Stimulated activated CD4-positive, alpha-beta T cell treated with anti-CD3 and anti-CD28 coated beads, Interleukin-12 subunit alpha, Interleukin-12 subunit beta, amount 100 ng/mL, for 48 hours (primary cell): ENCODE measurements around the gene ACTG2.
"Not testable (repeated sequence)": the region's sequence is repeated elsewhere in the genome, so short reads cannot be mapped to it uniquely, and the experiment has no call there.

Experiments used
- DNase-seq, 3 donors: peaks; one replicate each; pipeline ENCODE4 v3.0.0-alpha.2; 2020; ENCODE audit warnings: low read depth in 2 of 3, low spot score in 1 of 3

ACTG2 gene

DNA sequence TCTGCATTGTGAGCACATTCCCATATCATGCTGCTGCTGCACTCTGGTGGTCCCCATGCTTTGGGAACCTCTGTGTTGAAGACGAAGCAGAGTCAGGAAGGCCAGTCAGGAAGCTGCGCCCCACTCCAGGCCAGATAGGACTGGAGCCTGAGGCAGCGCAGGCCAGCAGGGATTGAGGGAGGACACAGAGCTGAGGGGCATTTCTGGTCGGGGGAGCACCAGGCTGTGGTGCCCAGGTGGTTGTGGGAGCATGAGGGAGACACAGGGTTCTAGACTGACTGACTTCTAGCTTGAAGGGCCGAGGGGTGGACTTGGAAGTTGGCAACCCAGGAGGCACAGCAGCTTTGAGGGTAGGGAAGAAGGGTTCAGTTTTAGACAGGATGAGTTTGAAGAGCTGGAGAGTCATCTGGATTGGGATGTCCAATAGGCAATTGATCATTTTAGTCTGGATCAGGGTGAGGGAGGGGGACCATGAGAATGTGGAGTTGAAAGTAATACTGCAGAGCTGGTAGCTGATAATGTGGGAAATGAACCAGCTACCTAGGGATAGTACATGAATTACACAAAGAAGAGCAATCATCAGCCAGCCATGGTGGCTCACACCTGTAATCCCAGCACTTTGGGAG, 1.4 kb upstream of the ACTG2 start:
- DNase-seq, result no peak

DNA sequence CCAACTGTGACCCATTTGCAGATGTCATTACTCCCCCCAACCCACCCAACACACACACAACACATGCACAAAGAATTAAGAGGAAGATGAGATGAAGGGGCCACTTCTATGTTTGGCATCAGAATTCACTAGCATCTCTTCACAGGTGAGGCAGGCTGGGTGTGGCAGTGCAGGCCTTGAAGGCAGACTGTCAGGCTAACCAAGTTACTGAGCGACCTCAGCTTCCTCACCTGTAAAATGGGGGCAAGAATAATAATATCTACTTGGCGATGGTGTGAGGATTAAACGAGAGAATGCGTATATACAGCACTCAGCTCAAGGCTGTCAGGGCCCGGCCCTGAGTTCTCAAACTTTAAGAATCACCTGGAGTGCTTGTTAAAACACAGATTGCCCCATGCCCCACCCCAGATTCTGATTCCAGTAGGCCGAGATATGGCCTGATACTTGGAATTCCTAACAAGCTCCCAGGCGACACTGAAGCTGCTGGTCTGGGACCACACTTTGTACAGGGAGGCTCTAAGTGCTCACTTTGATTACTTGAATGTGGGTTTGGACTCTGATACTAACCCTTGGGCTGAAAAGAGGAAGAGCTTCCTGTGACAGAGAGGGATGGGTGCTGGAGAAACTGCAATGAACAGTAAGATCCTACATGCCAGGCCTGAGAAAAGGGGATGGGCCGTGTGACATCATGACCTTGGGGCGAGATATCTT, 1.1 kb downstream of the ACTG2 start:
- no peak for DNase-seq

DNA sequence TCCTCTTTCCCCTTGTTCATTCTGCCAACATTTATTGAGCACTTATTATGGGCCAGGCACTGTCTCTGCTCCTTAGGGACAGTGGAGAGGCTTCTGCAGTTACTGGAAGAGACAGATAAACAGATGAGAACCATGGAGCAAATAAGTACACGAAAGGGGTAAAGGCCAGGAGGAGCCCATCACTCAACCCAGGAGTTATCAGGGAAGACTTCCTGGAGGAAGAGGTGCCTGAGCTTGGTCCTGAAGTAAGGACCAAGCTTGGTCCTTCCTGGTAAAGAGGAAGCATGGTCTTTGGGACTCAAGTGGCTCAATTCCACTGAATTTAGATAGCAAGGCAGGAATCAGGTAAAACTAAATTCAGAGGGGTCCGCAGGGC, 1.7 kb downstream of the ACTG2 start:
- DNase-seq, result no peak

- DNase-seq, result no peak
Measured at GRCh38 chr2:73894877-73895276, 2.1 kb downstream of the ACTG2 start.

- no peak for DNase-seq
Measured at GRCh38 chr2:73895473-73895872, 2.7 kb downstream of the ACTG2 start.

DNA sequence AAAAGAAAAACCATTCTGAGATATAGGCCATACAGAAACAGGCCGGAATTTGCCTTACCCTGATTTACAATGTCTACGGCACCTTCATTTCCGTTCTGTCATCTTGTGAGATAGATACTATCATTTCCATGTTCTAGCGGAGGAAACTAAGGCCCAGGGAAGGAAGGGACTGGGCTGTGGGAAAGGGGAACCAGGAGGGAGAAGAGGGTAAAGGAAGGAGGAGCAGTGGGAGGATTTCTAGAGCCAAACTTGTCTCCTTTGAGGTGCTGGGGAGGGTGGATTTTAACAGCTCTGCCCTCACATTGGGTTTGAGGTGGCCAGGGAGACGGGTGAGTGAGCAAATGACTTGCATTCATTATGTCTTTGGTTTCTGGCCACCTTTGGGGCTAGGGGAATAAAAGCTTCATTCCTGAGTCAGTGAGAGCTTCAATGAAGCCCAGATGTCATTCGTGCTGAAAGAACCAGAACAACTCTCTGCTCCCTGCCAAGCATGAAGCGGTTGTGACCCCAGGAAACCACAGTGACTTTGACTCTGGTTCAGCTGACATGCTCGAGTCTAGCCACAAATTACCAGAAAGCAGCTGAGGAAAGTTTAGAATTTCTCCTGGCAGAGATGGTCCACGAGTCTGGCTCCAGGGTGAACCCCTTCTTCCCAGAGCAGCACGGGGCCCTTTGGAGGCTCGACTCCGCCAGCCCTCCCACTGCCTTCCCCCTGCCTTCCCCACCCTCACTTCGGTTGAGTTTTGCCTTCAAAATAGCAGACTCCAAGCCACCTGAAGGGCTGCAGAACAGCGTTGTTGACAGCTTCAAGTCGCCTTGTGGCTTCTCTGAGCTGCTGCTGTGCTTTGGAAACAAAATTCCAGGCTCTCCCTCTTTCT, 3.8 kb downstream of the ACTG2 start:
- DNase-seq, result peak in 1 of 3 donors; percentile 21

- DNase-seq, result no peak
Measured at GRCh38 chr2:73897240-73897583, 4.4 kb downstream of the ACTG2 start.

GRCh38 chr2:73897934-73898333, 5.1 kb downstream of the ACTG2 start:
- DNase-seq, result no peak

DNA sequence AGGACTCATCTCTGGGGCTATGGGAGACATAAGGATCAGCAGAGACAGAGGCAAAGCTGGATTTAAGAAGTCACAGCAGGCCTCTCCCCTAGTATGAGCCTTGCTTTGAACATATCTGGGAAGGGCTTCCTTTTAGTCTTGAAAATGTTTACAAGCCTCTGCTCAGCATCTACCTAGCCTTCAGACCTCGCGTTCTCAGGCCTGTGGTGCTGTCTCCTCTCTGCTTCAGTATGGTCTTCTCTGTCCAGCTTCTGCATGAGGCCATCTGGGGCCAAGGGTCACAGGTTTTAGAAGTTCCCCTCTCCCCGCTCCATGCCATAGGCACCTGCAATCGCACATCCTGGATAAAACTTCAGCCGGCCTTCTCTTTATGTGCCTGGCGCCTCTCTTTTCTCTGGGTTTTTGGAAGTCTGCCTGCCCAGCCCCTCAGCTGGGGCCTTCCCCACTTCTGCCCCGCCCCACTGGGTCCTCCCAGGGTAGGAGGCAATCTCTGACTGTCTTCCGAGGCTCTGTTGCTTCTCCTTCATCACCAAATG, 7.1 kb downstream of the ACTG2 start:
- DNase-seq, result no peak

DNA sequence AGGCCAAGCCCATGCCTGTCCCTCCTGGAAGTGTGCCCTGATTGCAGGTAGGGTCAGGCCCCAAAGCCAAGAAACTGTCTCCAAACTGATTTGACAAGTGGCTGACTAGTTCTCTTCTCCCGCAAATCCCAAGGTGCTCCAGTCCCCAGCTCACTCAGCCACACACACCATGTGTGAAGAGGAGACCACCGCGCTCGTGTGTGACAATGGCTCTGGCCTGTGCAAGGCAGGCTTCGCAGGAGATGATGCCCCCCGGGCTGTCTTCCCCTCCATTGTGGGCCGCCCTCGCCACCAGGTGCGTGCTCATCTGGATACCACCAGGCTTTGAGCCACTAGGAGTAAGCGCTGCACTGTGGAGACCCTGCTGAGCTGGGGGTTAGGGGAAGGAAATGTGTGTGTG, 8.3 kb downstream of the ACTG2 start:
- no peak for DNase-seq

- DNase-seq, result no peak
Measured at GRCh38 chr2:73902284-73902683, 9.5 kb downstream of the ACTG2 start.

DNA sequence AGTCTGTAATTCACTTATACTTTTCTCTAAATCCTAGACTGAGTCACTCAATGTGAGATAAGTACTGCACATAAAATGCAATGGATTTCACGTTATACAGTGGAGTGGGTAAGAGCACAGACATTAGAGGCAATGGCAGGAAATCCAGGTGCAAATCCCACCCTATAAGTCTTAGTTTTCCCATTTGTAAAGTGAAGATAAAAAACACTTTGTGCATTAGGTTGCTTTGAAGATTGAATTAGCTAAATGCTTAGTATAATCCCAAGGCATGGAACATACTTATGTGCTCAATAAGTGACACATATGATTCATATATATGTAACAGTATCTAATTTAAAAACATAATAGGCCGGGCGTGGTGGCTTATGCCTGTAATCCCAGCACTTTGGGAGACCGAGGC, 10.5 kb downstream of the ACTG2 start:
- DNase-seq, result no peak

DNA sequence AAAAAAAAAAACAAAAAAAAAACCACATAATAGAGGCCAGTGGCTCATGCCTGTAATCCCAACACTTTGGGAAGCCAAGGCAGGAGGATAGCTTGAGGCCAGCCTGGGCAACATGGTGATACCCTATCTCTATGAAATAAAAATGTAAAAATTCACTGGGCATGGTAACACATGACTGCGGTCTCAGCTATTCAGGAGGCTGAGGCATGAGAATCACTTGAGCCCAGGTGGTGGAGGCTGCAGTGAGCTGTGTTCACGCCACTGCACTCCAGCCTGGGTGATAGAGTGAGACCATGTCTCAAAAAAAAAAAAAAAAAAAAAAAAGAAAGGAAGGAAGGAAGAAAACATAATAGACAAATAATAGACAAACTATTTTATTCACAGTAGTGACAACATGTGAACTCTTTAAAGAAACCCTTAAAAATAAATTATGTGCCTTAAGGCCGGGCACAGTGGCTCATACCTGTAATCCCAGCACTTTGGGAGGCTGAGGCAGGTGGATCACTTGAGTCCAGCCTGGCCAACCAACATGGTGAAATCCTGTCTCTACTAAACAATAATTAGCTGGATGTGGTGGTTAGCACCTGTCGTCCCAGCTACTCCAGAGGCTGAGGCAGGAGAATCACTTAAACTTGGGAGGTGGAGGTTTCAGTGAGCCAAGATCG, 11.3 kb downstream of the ACTG2 start:
- not testable (repeated sequence) for DNase-seq

DNA sequence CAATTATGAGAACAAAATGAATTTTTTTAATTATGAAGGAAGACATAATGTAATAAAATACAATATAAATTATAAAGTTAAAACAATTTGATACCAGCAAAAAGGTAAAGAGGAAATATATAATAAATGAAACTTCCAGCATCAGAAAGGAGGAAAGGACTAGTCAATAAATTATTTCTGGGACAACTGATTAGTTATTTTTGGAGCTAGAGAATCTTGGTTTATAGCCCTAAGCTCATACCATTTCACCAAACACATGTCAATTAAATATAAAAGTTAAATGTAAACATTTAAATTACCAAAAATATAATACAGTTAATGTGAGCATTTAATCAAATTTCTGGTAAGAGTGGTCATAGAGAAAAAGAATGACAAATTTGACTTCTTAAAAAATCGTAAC, 12.1 kb downstream of the ACTG2 start:
- no peak for DNase-seq

GRCh38 chr2:73906847-73907505, 14.2 kb downstream of the ACTG2 start:
- DNase-seq, result no peak

DNA sequence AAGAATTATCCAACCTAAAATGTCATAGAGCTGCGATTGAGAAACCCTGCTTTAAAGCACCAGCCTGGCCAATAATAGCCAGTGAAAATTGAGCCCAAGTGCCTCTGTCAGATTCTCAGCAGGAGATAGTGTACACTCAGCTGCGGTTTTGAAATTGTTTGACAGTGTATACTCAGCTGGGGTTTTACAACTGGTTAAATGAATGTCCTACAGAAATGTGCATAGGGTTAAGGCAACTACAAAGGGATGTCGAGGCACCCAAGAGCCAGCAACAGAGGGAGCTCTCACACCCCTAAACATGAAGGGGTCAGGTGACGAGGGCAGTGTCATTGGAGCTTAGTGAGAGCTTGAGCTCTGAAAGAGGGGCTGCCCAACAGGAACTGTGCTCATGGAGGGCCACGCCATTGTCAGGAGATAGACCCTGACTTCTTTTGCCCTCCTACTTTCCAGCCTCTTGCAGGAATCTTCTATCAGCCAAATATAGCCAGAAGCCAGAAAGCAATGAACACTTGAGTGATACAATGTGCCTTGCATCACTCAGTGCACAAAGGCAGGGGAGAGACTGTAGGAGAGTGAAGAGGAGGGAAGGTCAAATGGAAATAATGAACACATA, 15.1 kb downstream of the ACTG2 start:
- DNase-seq, result peak in 2 of 3 donors; percentile 25 to 27

- DNase-seq, result no peak
Measured at GRCh38 chr2:73908689-73909652, 16.2 kb downstream of the ACTG2 start.

DNA sequence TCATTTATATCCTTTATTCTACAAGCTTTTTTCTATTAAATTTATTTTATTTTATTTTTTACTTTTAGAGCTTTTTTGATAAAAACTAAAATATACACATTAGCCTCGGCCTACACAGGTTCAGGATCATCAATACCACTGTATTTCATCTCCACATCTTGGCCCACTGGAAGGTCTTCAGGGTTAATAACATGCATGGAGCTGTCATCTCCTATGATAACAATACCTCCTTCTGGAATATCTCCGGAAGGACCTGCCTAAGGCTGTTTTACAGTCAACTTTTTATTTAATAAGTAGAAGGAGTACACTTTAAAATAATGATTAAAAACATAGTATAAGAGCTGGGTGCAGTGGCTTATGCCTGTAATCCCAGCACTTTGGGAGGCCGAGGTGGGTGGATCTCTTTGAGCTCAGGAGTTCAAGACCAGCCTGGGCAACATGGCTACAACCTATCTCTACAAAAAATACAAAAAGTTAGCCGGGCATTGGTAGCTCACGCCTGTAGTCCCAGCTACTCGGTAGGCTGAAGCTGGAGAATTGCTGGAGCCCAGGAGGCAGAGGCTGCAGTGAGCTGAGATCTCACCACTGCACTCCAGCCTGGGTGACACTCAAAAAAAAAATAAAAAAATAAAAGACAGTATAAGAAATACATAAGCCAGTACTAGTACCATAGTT, 18.2 kb downstream of the ACTG2 start:
- DNase-seq, result no peak
